ENCODE measurements around the gene HOXA3.

The HOXA3 gene

GRCh38 chr7:27088002-27088922, 64.1 kb downstream of the HOXA3 start:
- H3K4me3 ChIP-seq (ENCODE audit: control insufficient read depth, low read depth, low read length), result no peak overlapping the region
- TF ChIP-seq, protein P1, sequence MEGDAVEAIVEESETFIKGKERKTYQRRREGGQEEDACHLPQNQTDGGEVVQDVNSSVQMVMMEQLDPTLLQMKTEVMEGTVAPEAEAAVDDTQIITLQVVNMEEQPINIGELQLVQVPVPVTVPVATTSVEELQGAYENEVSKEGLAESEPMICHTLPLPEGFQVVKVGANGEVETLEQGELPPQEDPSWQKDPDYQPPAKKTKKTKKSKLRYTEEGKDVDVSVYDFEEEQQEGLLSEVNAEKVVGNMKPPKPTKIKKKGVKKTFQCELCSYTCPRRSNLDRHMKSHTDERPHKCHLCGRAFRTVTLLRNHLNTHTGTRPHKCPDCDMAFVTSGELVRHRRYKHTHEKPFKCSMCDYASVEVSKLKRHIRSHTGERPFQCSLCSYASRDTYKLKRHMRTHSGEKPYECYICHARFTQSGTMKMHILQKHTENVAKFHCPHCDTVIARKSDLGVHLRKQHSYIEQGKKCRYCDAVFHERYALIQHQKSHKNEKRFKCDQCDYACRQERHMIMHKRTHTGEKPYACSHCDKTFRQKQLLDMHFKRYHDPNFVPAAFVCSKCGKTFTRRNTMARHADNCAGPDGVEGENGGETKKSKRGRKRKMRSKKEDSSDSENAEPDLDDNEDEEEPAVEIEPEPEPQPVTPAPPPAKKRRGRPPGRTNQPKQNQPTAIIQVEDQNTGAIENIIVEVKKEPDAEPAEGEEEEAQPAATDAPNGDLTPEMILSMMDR (IDR thresholded peaks at IDR 0.05; ENCODE audit: control insufficient read depth, insufficient read depth, low read depth, low read length, missing control alignments), result no peak
- DNase-seq (ENCODE audit: low read depth), result no peak

DNA sequence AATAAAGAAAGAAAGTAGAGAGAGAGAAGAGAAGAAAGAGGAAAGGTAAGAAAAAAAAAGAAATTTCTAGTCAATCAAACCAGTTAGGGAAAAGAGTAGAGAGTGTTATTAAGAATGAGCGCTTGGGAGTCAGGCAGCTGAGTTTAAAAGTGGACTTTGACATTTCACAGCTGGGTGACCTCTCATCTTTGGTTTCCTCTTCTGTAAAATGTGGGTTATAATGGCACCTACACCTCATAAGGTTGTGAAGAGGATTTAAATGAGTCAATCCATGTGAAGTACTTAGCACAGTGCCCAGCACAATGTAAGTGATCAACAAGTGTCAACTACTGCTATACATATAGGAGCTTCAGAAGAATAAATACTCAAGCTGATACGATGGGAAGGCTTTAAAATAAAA, 68.7 kb downstream of the HOXA3 start:
- no peak for DNase-seq (ENCODE audit: low read depth)
- H3K4me3 ChIP-seq (ENCODE audit: control insufficient read depth, low read depth, low read length), result no peak overlapping the region
- TF ChIP-seq, protein P1 (IDR thresholded peaks at IDR 0.05; ENCODE audit: control insufficient read depth, insufficient read depth, low read depth, low read length, missing control alignments), result no peak

GRCh38 chr7:27082171-27082570, 70.2 kb downstream of the HOXA3 start:
- no peak overlapping the region for H3K4me3 ChIP-seq (ENCODE audit: control insufficient read depth, low read depth, low read length)
- no peak for DNase-seq (ENCODE audit: low read depth)
- TF ChIP-seq, protein P1 (IDR thresholded peaks at IDR 0.05; ENCODE audit: control insufficient read depth, insufficient read depth, low read depth, low read length, missing control alignments), result no peak

DNA sequence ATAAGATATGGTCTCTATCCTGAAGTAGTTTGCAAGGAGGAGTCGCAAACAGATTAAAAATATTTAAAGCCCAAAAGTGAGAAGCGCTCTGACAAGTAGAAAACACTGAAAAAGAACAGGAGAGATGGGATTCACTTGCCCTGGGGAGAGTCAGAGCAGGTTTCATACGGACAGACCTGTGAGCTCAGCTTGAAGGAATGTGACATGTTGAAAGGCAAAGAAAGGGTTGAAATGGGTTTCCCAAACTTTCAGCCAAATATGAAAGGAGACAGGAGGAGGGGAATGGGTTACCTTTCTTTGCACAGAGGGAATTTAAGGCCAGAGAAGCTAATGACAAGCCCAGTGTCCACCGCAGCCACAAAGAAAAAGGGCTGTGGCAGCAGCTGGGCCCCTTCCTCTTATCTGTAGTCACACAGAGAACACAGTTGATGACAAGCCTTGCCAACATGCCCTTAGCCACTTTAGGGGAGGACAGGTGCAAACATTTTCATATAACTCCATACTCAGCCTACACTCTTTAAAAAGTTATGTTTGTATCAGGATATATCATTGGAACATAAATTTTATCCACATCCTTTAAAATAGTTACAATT, 71.4 kb downstream of the HOXA3 start:
- TF ChIP-seq, protein P1 (IDR thresholded peaks at IDR 0.05; ENCODE audit: control insufficient read depth, insufficient read depth, low read depth, low read length, missing control alignments), result no peak
- DNase-seq (ENCODE audit: low read depth), result no peak
- H3K4me3 ChIP-seq (ENCODE audit: control insufficient read depth, low read depth, low read length), result no peak overlapping the region

GRCh38 chr7:27079234-27079975, 73.0 kb downstream of the HOXA3 start:
- DNase-seq (ENCODE audit: low read depth), result no peak
- TF ChIP-seq, protein P1 (IDR thresholded peaks at IDR 0.05; ENCODE audit: control insufficient read depth, insufficient read depth, low read depth, low read length, missing control alignments), result no peak

GRCh38 chr7:27078616-27079233, 73.7 kb downstream of the HOXA3 start:
- TF ChIP-seq, protein P1 (IDR thresholded peaks at IDR 0.05; ENCODE audit: control insufficient read depth, insufficient read depth, low read depth, low read length, missing control alignments), result no peak
- DNase-seq (ENCODE audit: low read depth), result no peak
- no peak overlapping the region for H3K4me3 ChIP-seq (ENCODE audit: control insufficient read depth, low read depth, low read length)

More at GRCh38 chr7:27079234-27079975, 73.0 kb downstream of the HOXA3 start:
- H3K4me3 ChIP-seq (ENCODE audit: control insufficient read depth, low read depth, low read length), result no peak overlapping the region
